B cell (primary cell): ENCODE measurements around the gene RHBDL1.

Experiments used
- CTCF ChIP-seq: fragments of 200-600 bp; IDR thresholded peaks from one replicate; pipeline ENCODE4 v1.8.0; 2022; ENCODE audit warnings: antibody characterized with exemption, mild to moderate bottlenecking
- EZH2 ChIP-seq: IDR thresholded peaks from 2 replicates; pipeline ENCODE4 v1.6.1; 2012; ENCODE audit warnings: borderline replicate concordance, low read depth, mild to moderate bottlenecking, moderate library complexity, low read length; ENCODE audit not compliant: insufficient read depth, poor library complexity, severe bottlenecking

GRCh38 chr16:662095-662494 is 13.4 kb upstream of the RHBDL1 start:
- no peak for TF ChIP-seq CTCF
- no peak for TF ChIP-seq EZH2
